DOHH2 (cell line): ENCODE data around the gene SEC14L2.

Experiments
- EZH2phosphoT487 ChIP-seq: fragments of 200-600 bp; sonication (generic); IDR thresholded peaks from 2 replicates; pipeline ENCODE4 v1.6.1; 2017; ENCODE audit warnings: borderline replicate concordance, mild to moderate bottlenecking, antibody characterized with exemption, low read length, moderate library complexity, mixed read lengths
- TF ChIP-seq, protein P1 (sequence below): fragments of 200-600 bp; sonication (generic); IDR thresholded peaks from one replicate; pipeline ENCODE4 v1.5.1; 2014; ENCODE audit warnings: antibody characterized with exemption, mild to moderate bottlenecking, low read depth, low read length; ENCODE audit not compliant: poor library complexity, severe bottlenecking

DNA sequence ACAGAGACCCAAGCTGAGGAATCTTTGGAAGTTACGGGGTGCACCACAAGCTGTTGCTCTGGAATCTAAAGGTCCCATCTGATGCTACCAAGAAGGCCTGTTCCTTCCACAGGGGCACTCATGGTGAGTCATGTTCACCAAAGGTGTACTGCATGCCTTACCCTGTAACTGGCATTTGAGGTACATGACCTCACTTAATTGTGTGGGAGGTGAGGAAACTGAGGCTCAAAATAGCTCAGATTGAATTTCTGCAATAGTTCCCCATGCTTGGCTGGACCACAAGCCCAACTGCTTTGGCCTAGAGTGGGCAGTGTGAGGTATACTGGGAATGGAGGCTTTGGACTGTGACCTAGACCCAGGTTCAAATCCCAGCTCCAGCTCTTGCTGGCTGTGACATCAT is 37.0 kb downstream of the SEC14L2 start:
- TF ChIP-seq, protein P1, sequence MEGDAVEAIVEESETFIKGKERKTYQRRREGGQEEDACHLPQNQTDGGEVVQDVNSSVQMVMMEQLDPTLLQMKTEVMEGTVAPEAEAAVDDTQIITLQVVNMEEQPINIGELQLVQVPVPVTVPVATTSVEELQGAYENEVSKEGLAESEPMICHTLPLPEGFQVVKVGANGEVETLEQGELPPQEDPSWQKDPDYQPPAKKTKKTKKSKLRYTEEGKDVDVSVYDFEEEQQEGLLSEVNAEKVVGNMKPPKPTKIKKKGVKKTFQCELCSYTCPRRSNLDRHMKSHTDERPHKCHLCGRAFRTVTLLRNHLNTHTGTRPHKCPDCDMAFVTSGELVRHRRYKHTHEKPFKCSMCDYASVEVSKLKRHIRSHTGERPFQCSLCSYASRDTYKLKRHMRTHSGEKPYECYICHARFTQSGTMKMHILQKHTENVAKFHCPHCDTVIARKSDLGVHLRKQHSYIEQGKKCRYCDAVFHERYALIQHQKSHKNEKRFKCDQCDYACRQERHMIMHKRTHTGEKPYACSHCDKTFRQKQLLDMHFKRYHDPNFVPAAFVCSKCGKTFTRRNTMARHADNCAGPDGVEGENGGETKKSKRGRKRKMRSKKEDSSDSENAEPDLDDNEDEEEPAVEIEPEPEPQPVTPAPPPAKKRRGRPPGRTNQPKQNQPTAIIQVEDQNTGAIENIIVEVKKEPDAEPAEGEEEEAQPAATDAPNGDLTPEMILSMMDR = no peak
- no peak for TF ChIP-seq EZH2phosphoT487
